Lower leg skin (tissue), 3 donors: ENCODE data around the gene PRR32.

ENCODE experiments used
- CTCF ChIP-seq, 3 donors: fragments of 450-650 bp; IDR thresholded peaks; one replicate each; pipeline ENCODE4 v1.5.1; 2016; ENCODE audit warnings: antibody characterized with exemption in 3 of 3, mild to moderate bottlenecking in 3 of 3, moderate library complexity in 2 of 3
- POLR2A ChIP-seq, 2 donors: fragments of 450-650 bp; IDR thresholded peaks; one replicate each; pipeline ENCODE4 v1.6.1; 2016 to 2017; ENCODE audit warnings: antibody characterized with exemption in 2 of 2, mild to moderate bottlenecking in 1 of 2, moderate library complexity in 1 of 2

- no peak for TF ChIP-seq CTCF (IDR thresholded peaks at IDR 0.05)
- TF ChIP-seq POLR2A (IDR thresholded peaks at IDR 0.05), result no peak
Measured at GRCh38 chrX:126770179-126770578, 49.4 kb upstream of the PRR32 start.
